A549 treated with AZD9567 at 1 μM for 4 hours (cell line): ENCODE measurements around the gene OR5M3. TPM values are rescaled to one million over a fixed set of nuclear protein-coding genes. Genes with fewer than 3 reads are reported as not detected.

Source experiments
- total RNA-seq: library from RNA; stranded (reverse); fragments of 200-300 nt; extraction: Qiagen RNA extraction; gene quantifications from 5 replicates; pipeline ENCODE4 v1.2.3, GENCODE V29; 2022; ENCODE audit not compliant: insufficient read depth

OR5M3 gene
- total RNA-seq, result not detected in 5 replicates

GRCh38 chr11:56473252-56473651 is at the start of gene OR5M3:
TSS of gene OR5M3 (minus strand) at chr11:56473352. CDS start at chr11:56470497, 2,855 bp downstream.

GRCh38 chr11:56491270-56491669 is 18.1 kb upstream of the OR5M3 start, which contains the start of gene OR5M8:
TSS of gene OR5M8 (minus strand) at chr11:56491370. CDS start at chr11:56491370, 0 bp downstream.

Other genes starting within 250 kb of the OR5M3 start
- gene OR5T2, start 239.1 kb downstream of the OR5M3 start, total RNA-seq, result not detected in 5 replicates
- gene OR5T3, start 221.1 kb downstream of the OR5M3 start, total RNA-seq, result not detected in 5 replicates
- not detected in 5 replicates for gene OR5T1, start 199.2 kb downstream of the OR5M3 start, total RNA-seq
- not detected in 5 replicates for gene OR8H1, start 181.1 kb downstream of the OR5M3 start, total RNA-seq
- not detected in 5 replicates for gene OR8K3, start 158.2 kb downstream of the OR5M3 start, total RNA-seq
- gene OR8K1, start 127.3 kb downstream of the OR5M3 start, total RNA-seq, result not detected in 5 replicates
- not detected in 5 replicates for gene OR8J1, start 119.1 kb downstream of the OR5M3 start, total RNA-seq
- not detected in 5 replicates for gene OR8U1, start 97.7 kb downstream of the OR5M3 start, total RNA-seq
- not detected in 5 replicates for gene OR5AL1, start 60.7 kb downstream of the OR5M3 start, total RNA-seq
- not detected in 5 replicates for gene OR5M8, start 18.0 kb upstream of the OR5M3 start, total RNA-seq
- gene OR5M11, start 69.9 kb upstream of the OR5M3 start, total RNA-seq, result not detected in 5 replicates
- gene OR5M10, start 104.4 kb upstream of the OR5M3 start, total RNA-seq, result not detected in 5 replicates
- not detected in 5 replicates for gene OR5M1, start 141.5 kb upstream of the OR5M3 start, total RNA-seq
- gene OR5AP2, start 169.1 kb upstream of the OR5M3 start, total RNA-seq, result not detected in 5 replicates
- not detected in 5 replicates for gene OR5AR1, start 190.3 kb upstream of the OR5M3 start, total RNA-seq
- gene OR9G1, start 225.7 kb upstream of the OR5M3 start, total RNA-seq, result not detected in 5 replicates